ENCODE results near the gene AP1G2. TPM values are rescaled to one million over a fixed set of nuclear protein-coding genes. Genes with fewer than 3 reads are reported as not detected.

Gene AP1G2
- total and polyA plus RNA-seq, 2 donors: 36.3 to 50.7 TPM

GRCh38 chr14:23525611-23526010, 42.0 kb downstream of the AP1G2 start:
- 78% methylated on average over 8 of the region's 8 CpGs for WGBS
- Histone ChIP-seq H3K4me1 (ENCODE audit: insufficient read depth) (no peaks in the 10 kb centered on the region), H3K36me3 (ENCODE audit: insufficient read depth) (no peaks in the 10 kb centered on the region), H3K4me3 (ENCODE audit: low read depth, low read length) (no peak overlapping the region), H3K27ac (ENCODE audit: low read depth) (no peak overlapping the region)
- DNase-seq (ENCODE audit: extremely low spot score): no peak

- no peak overlapping the region for H3K4me3 ChIP-seq (ENCODE audit: low read depth, low read length)
- no peaks in the 10 kb centered on the region for H3K36me3 ChIP-seq (ENCODE audit: insufficient read depth)
- WGBS: 93% methylated on average over 14 of the region's 14 CpGs
- H3K4me1 ChIP-seq (ENCODE audit: insufficient read depth): no peaks in the 10 kb centered on the region
- H3K27ac ChIP-seq (ENCODE audit: low read depth): no peak overlapping the region
- DNase-seq (ENCODE audit: extremely low spot score): no peak
Observed at GRCh38 chr14:23524954-23525353, 42.6 kb downstream of the AP1G2 start.

GRCh38 chr14:23523229-23524016, 44.2 kb downstream of the AP1G2 start:
- Histone ChIP-seq H3K27ac (ENCODE audit: low read depth) (no peak overlapping the region), H3K4me1 (ENCODE audit: insufficient read depth) (no peaks in the 10 kb centered on the region), H3K36me3 (ENCODE audit: insufficient read depth) (no peaks in the 10 kb centered on the region), H3K4me3 (ENCODE audit: low read depth, low read length) (no peak overlapping the region)
- 91% methylated on average over 16 of the region's 16 CpGs for WGBS
- no peak for DNase-seq (ENCODE audit: extremely low spot score)

- Histone ChIP-seq H3K36me3 (ENCODE audit: insufficient read depth) (no peaks in the 10 kb centered on the region), H3K4me3 (ENCODE audit: low read depth, low read length) (no peak overlapping the region), H3K4me1 (ENCODE audit: insufficient read depth) (no peaks in the 10 kb centered on the region), H3K27ac (ENCODE audit: low read depth) (no peak overlapping the region)
- no peak for DNase-seq (ENCODE audit: extremely low spot score)
- 89% methylated on average over 9 of the region's 9 CpGs for WGBS
Observed at GRCh38 chr14:23522643-23523198, 44.9 kb downstream of the AP1G2 start.

- 88% methylated on average over 20 of the region's 20 CpGs for WGBS
Observed at GRCh38 chr14:23521785-23522640, 45.6 kb downstream of the AP1G2 start.

GRCh38 chr14:23520899-23521533, 46.6 kb downstream of the AP1G2 start:
- Histone ChIP-seq H3K36me3 (ENCODE audit: insufficient read depth) (no peaks in the 10 kb centered on the region), H3K27ac (ENCODE audit: low read depth) (no peak overlapping the region), H3K4me1 (ENCODE audit: insufficient read depth) (no peaks in the 10 kb centered on the region), H3K4me3 (ENCODE audit: low read depth, low read length) (no peak overlapping the region)
- 79% methylated on average over 14 of the region's 14 CpGs for WGBS
- DNase-seq (ENCODE audit: extremely low spot score): no peak

More at GRCh38 chr14:23521785-23522640, 45.6 kb downstream of the AP1G2 start:
- H3K4me3 ChIP-seq (ENCODE audit: low read depth, low read length): no peak overlapping the region
- H3K27ac ChIP-seq (ENCODE audit: low read depth): no peak overlapping the region
- H3K36me3 ChIP-seq (ENCODE audit: insufficient read depth): no peaks in the 10 kb centered on the region
- H3K4me1 ChIP-seq (ENCODE audit: insufficient read depth): no peaks in the 10 kb centered on the region
- DNase-seq (ENCODE audit: extremely low spot score): no peak

GRCh38 chr14:23518709-23519108, 48.9 kb downstream of the AP1G2 start:
- 76% methylated on average over 4 of the region's 4 CpGs for WGBS
- DNase-seq (ENCODE audit: extremely low spot score): no peak

GRCh38 chr14:23517650-23518326, 49.8 kb downstream of the AP1G2 start:
- H3K36me3 ChIP-seq (ENCODE audit: insufficient read depth): no peaks in the 10 kb centered on the region
- no peaks in the 10 kb centered on the region for H3K4me1 ChIP-seq (ENCODE audit: insufficient read depth)
- 80% methylated on average over 6 of the region's 6 CpGs for WGBS
- no peak overlapping the region for H3K27ac ChIP-seq (ENCODE audit: low read depth)
- no peak overlapping the region for H3K4me3 ChIP-seq (ENCODE audit: low read depth, low read length)
- DNase-seq (ENCODE audit: extremely low spot score): no peak

More at GRCh38 chr14:23518709-23519108, 48.9 kb downstream of the AP1G2 start:
- H3K36me3 ChIP-seq (ENCODE audit: insufficient read depth): no peaks in the 10 kb centered on the region
- H3K4me3 ChIP-seq (ENCODE audit: low read depth, low read length): no peak overlapping the region
- H3K27ac ChIP-seq (ENCODE audit: low read depth): no peak overlapping the region
- no peaks in the 10 kb centered on the region for H3K4me1 ChIP-seq (ENCODE audit: insufficient read depth)

GRCh38 chr14:23514644-23514957, 53.0 kb downstream of the AP1G2 start:
- 68% methylated on average over 3 of the region's 3 CpGs for WGBS
- DNase-seq (ENCODE audit: extremely low spot score): no peak
- H3K4me1 ChIP-seq (ENCODE audit: insufficient read depth): no peaks in the 10 kb centered on the region

GRCh38 chr14:23513818-23514643, 53.6 kb downstream of the AP1G2 start:
- WGBS: 89% methylated on average over 8 of the region's 8 CpGs
- no peaks in the 10 kb centered on the region for H3K4me1 ChIP-seq (ENCODE audit: insufficient read depth)
- H3K27ac ChIP-seq (ENCODE audit: low read depth): no peak overlapping the region
- no peak overlapping the region for H3K4me3 ChIP-seq (ENCODE audit: low read depth, low read length)
- no peaks in the 10 kb centered on the region for H3K36me3 ChIP-seq (ENCODE audit: insufficient read depth)
- DNase-seq (ENCODE audit: extremely low spot score): no peak

More at GRCh38 chr14:23514644-23514957, 53.0 kb downstream of the AP1G2 start:
- Histone ChIP-seq H3K4me3 (ENCODE audit: low read depth, low read length) (no peak overlapping the region), H3K36me3 (ENCODE audit: insufficient read depth) (no peaks in the 10 kb centered on the region), H3K27ac (ENCODE audit: low read depth) (no peak overlapping the region)

- Histone ChIP-seq H3K4me3 (ENCODE audit: low read depth, low read length) (no peak overlapping the region), H3K36me3 (ENCODE audit: insufficient read depth) (no peaks in the 10 kb centered on the region), H3K27ac (ENCODE audit: low read depth) (no peak overlapping the region), H3K4me1 (ENCODE audit: insufficient read depth) (no peaks in the 10 kb centered on the region)
- DNase-seq (ENCODE audit: extremely low spot score): no peak
- 88% methylated on average over 25 of the region's 25 CpGs for WGBS
Observed at GRCh38 chr14:23513005-23513817, 54.4 kb downstream of the AP1G2 start.

- Histone ChIP-seq H3K36me3 (ENCODE audit: insufficient read depth) (no peaks in the 10 kb centered on the region), H3K27ac (ENCODE audit: low read depth) (no peak overlapping the region), H3K4me3 (ENCODE audit: low read depth, low read length) (no peak overlapping the region), H3K4me1 (ENCODE audit: insufficient read depth) (no peaks in the 10 kb centered on the region)
- DNase-seq (ENCODE audit: extremely low spot score): no peak
- WGBS: 45% methylated on average over 13 of the region's 13 CpGs
Observed at GRCh38 chr14:23512156-23512555, 55.4 kb downstream of the AP1G2 start.
